Camera-type eye (tissue), 1 donor: Measurements from ENCODE around the gene OR8K5. TPM values are rescaled to one million over a fixed set of nuclear protein-coding genes. Genes with fewer than 3 reads are reported as not detected.

Experiments used
- total RNA-seq: library from RNA; depleted of rRNA; stranded (reverse); fragments of >200 nt; gene quantifications from one replicate; pipeline ENCODE4 v1.2.3, GENCODE V29; 2014

Gene OR8K5
- not detected for total RNA-seq

GRCh38 chr11:56160217-56160616, at the start of gene OR8K5:
Gene OR8K5 (minus strand): TSS chr11:56160317. CDS start chr11:56160317, 0 bp downstream.

GRCh38 chr11:56176318-56176717, 16.2 kb upstream of the OR8K5 start, which contains the start of gene OR5J2:
Gene OR5J2 (plus strand): TSS chr11:56176618. CDS start chr11:56176618, 0 bp downstream.

GRCh38 chr11:56140151-56140661, 19.9 kb downstream of the OR8K5 start, which contains the start of gene OR8J3:
Gene OR8J3 (minus strand): TSS chr11:56140201. CDS start chr11:56137718, 2,483 bp downstream.

GRCh38 chr11:56122073-56122472, 38.0 kb downstream of the OR8K5 start, which contains the start of gene OR8H3:
Gene OR8H3 (plus strand): TSS chr11:56122373. CDS start chr11:56122373, 0 bp downstream.

Other genes with a start within 250 kb of the OR8K5 start
- not detected for gene OR5W2, start 245.7 kb downstream of the OR8K5 start, total RNA-seq
- gene OR5I1, start 223.9 kb downstream of the OR8K5 start, total RNA-seq: not detected
- gene OR10AG1, start 190.4 kb downstream of the OR8K5 start, total RNA-seq: not detected
- not detected for gene OR5F1, start 165.7 kb downstream of the OR8K5 start, total RNA-seq
- not detected for gene OR5AS1, start 132.7 kb downstream of the OR8K5 start, total RNA-seq
- gene OR8I2, start 67.0 kb downstream of the OR8K5 start, total RNA-seq: not detected
- gene OR8H2, start 56.6 kb downstream of the OR8K5 start, total RNA-seq: not detected
- not detected for gene OR8H3, start 37.9 kb downstream of the OR8K5 start, total RNA-seq
- gene OR8J3, start 20.1 kb downstream of the OR8K5 start, total RNA-seq: not detected
- gene OR5J2, start 16.3 kb upstream of the OR8K5 start, total RNA-seq: not detected
- not detected for gene OR5T2, start 73.9 kb upstream of the OR8K5 start, total RNA-seq
- gene OR5T3, start 91.9 kb upstream of the OR8K5 start, total RNA-seq: not detected
- not detected for gene OR5T1, start 113.8 kb upstream of the OR8K5 start, total RNA-seq
- gene OR8H1, start 131.9 kb upstream of the OR8K5 start, total RNA-seq: not detected
- not detected for gene OR8K3, start 154.8 kb upstream of the OR8K5 start, total RNA-seq
- not detected for gene OR8K1, start 185.7 kb upstream of the OR8K5 start, total RNA-seq
- not detected for gene OR8J1, start 194.0 kb upstream of the OR8K5 start, total RNA-seq
- not detected for gene OR8U1, start 215.3 kb upstream of the OR8K5 start, total RNA-seq